Type B pancreatic cell (in vitro differentiated cells): Measurements from ENCODE around the gene BOC. TPM values are rescaled to one million over a fixed set of nuclear protein-coding genes. Genes with fewer than 3 reads are reported as not detected.

Source experiments
- DNase-seq: peaks from one replicate; pipeline ENCODE4 v3.0.0; 2021; ENCODE audit warnings: mixed read lengths; ENCODE audit not compliant: unreplicated experiment; ENCODE audit errors: extremely low spot score
- H3K27ac Mint-ChIP-seq: 2 replicates; pipeline ENCODE4 v1.8.0; 2021; ENCODE audit warnings: mild to moderate bottlenecking, mixed read lengths
- H3K27me3 Mint-ChIP-seq: 2 replicates; pipeline ENCODE4 v1.8.0; 2021; ENCODE audit warnings: mixed read lengths
- H3K36me3 Mint-ChIP-seq: 2 replicates; pipeline ENCODE4 v1.8.0; 2021; ENCODE audit warnings: mixed read lengths
- H3K4me1 Mint-ChIP-seq: one replicate; pipeline ENCODE4 v1.8.0; 2021; ENCODE audit warnings: mixed read lengths; ENCODE audit not compliant: unreplicated experiment
- H3K4me3 Mint-ChIP-seq: 2 replicates; pipeline ENCODE4 v1.8.0; 2021; ENCODE audit warnings: mild to moderate bottlenecking, mixed read lengths
- H3K9me3 Mint-ChIP-seq: 2 replicates; pipeline ENCODE4 v1.8.0; 2021; ENCODE audit warnings: mixed read lengths
- total RNA-seq: library from RNA; stranded (reverse); gene quantifications from 2 replicates; pipeline ENCODE4 v1.2.1, GENCODE V29; 2021; ENCODE audit warnings: low replicate concordance
- TF ChIP-seq, protein P1 (sequence below): fragments of 200-600 bp; sonication (generic); conservative IDR thresholded peaks from 2 replicates; pipeline ENCODE4 v1.5.0; 2021; ENCODE audit warnings: antibody characterized with exemption, mild to moderate bottlenecking

Gene BOC
- total RNA-seq, 1 donor from 2014 or later: 219 TPM

DNA sequence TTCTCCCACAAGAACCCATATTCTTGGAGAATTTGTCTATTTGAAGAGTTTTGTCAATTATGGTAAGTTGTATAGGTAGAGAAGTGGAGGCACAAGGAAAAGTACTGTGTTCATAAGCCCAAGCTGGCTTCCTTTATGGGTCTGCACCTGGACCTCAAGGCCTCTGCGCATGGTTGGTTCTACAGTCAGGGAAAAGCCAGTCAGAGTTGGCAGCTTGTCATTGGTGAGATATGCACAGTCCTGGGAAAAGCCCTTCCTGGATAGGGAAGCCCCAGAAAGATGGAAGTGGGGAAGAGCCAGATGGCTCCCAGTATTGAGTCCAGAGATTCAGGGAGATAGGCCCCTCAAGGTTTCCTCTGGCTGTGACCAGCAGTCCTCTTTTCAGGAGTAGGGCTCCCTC lies 15.8 kb downstream of the BOC start:
- H3K27ac Mint-ChIP-seq: no peak overlapping the region
- no peak overlapping the region for H3K4me3 Mint-ChIP-seq
- H3K4me1 Mint-ChIP-seq: peaks cover 72% of the 10 kb centered on the region
- no peaks in the 10 kb centered on the region for H3K27me3 Mint-ChIP-seq
- H3K9me3 Mint-ChIP-seq: no peaks in the 10 kb centered on the region
- peaks cover 46% of the 10 kb centered on the region for H3K36me3 Mint-ChIP-seq
- no peak for DNase-seq
- TF ChIP-seq, protein P1, sequence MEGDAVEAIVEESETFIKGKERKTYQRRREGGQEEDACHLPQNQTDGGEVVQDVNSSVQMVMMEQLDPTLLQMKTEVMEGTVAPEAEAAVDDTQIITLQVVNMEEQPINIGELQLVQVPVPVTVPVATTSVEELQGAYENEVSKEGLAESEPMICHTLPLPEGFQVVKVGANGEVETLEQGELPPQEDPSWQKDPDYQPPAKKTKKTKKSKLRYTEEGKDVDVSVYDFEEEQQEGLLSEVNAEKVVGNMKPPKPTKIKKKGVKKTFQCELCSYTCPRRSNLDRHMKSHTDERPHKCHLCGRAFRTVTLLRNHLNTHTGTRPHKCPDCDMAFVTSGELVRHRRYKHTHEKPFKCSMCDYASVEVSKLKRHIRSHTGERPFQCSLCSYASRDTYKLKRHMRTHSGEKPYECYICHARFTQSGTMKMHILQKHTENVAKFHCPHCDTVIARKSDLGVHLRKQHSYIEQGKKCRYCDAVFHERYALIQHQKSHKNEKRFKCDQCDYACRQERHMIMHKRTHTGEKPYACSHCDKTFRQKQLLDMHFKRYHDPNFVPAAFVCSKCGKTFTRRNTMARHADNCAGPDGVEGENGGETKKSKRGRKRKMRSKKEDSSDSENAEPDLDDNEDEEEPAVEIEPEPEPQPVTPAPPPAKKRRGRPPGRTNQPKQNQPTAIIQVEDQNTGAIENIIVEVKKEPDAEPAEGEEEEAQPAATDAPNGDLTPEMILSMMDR: no peak

DNA sequence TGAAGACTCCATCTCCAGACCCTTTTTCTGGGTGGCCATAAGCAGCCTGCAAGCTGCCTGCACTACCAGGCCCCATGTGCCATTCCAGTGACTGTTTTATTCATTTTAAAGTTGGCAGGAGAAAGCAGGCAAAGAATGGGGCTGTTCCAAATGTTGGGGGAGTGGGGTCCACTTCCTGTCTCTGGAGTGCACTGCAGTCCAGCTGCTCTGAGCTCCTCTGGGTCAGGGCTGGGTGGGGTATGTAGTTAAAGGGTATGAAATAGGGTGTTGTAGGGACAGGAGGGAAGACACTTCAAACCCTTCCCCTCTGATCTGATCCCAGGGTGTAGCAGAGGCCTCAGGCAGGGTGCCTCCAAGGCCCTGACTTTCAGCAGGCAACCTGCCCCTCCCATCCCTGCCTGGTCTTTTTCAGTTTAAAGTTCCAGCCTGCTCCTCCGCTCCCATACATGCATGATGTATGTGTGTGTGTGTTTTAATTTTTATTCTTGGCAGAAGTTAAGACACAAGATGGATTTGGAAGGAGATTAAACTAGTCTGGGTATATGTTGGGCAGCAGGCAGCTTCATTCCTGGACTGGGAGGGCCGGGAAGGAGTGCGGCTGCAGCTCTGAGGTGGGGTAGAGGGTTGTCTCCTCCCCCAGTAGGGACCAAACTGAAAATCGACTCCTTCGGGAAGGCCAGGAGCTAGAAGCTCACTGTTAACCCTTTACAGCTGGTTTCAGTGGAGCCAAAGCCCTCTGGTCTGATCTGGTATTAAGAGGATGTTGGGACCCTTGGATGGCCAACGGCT lies 17.3 kb downstream of the BOC start:
- Mint-ChIP-seq H3K27ac (peak overlapping the region; percentile 59), H3K36me3 (peaks cover 40% of the 10 kb centered on the region), H3K4me3 (peak overlapping the region; percentile 62), H3K4me1 (peaks cover 70% of the 10 kb centered on the region), H3K9me3 (no peaks in the 10 kb centered on the region), H3K27me3 (no peaks in the 10 kb centered on the region)
- no peak for DNase-seq
- TF ChIP-seq, protein P1: no peak

DNA sequence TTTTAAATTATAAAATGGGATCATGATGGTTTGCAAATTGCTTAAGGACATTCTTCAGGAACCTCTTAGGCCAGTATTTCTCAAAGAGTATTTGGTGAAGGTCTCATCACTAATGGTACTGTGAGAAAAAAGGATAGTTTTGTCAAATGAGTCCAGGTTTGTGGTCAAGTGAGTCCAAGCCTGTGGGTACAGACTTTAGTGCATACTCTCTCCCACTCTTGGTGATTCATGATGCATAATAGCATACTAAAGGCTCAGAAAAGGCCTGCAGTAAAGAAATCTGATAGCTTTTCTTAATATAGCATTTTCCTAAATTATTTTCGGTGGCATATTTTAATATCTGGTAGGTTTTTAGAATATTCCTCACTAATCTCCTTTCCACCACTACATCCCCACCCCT lies 20.0 kb downstream of the BOC start:
- TF ChIP-seq, protein P1: no peak
- H3K4me3 Mint-ChIP-seq: no peak overlapping the region
- peaks cover 78% of the 10 kb centered on the region for H3K4me1 Mint-ChIP-seq
- peaks cover 36% of the 10 kb centered on the region for H3K36me3 Mint-ChIP-seq
- DNase-seq: no peak
- no peaks in the 10 kb centered on the region for H3K9me3 Mint-ChIP-seq
- H3K27me3 Mint-ChIP-seq: no peaks in the 10 kb centered on the region
- H3K27ac Mint-ChIP-seq: no peak overlapping the region

DNA sequence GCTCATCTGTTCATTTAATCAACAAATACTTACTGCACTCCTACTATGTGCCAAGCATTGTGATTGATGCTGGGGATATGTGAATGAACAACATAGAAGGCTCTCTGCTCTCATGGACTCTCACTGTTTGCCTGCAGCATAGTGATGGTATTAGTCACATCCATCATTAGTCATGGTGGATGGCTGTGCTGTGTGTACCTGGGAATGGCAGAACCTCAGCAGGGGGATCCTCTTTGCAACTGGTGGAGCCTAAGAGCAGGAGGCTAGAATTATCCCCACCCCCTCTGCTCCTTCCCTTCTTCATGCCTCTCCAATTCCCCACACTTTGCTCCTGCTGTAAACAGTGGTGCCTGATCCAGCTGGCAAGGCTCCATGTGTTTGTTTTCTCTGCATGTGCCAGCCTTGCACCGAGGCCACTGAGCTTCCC lies 20.5 kb downstream of the BOC start:
- H3K27ac Mint-ChIP-seq: no peak overlapping the region
- H3K27me3 Mint-ChIP-seq: no peaks in the 10 kb centered on the region
- TF ChIP-seq, protein P1: no peak
- peak overlapping the region; percentile 14 for H3K4me3 Mint-ChIP-seq
- DNase-seq: no peak
- peaks cover 33% of the 10 kb centered on the region for H3K36me3 Mint-ChIP-seq
- H3K9me3 Mint-ChIP-seq: no peaks in the 10 kb centered on the region
- peaks cover 75% of the 10 kb centered on the region for H3K4me1 Mint-ChIP-seq

DNA sequence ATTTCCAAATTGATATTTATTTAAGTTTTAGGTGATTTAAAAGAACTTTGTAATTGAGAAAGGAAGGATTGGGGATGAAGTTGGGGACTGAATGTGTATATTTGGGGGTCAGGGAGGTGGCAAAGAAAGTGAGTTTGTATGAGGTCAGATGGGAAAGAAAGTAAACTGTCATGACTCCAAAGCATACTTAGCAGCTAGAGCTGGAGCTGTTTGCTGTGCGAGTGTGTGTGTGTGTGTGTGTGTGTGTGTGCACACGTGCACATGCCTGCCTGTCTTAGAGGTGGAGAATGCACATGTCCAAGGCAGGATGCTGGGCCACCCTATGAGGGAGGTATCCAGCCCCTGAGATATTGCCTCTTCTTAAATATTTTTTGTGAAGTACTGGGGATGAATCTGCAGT lies 21.0 kb downstream of the BOC start:
- TF ChIP-seq, protein P1: no peak
- Mint-ChIP-seq H3K9me3 (no peaks in the 10 kb centered on the region), H3K27ac (no peak overlapping the region), H3K27me3 (no peaks in the 10 kb centered on the region), H3K4me3 (peak overlapping the region; percentile 33), H3K4me1 (peaks cover 71% of the 10 kb centered on the region), H3K36me3 (peaks cover 34% of the 10 kb centered on the region)
- no peak for DNase-seq
